GM12864 (cell line): Measurements from ENCODE around the gene IMMP2L.

ENCODE experiments used
- DNase-seq: peaks from one replicate; pipeline ENCODE4 v3.0.0-alpha.2; 2011; ENCODE audit warnings: low read depth
- H3K4me3 ChIP-seq: 2 replicates; pipeline ENCODE4 v1.5.1; 2011; ENCODE audit warnings: mild to moderate bottlenecking, low read depth, low read length, control low read depth
- CTCF ChIP-seq: IDR thresholded peaks from 2 replicates; pipeline ENCODE4 v1.5.1; 2011; ENCODE audit warnings: low read depth, mild to moderate bottlenecking, moderate library complexity, low read length, control low read depth, inconsistent platforms; ENCODE audit errors: missing control alignments

The IMMP2L gene

GRCh38 chr7:111224354-111225231 is 337.7 kb downstream of the IMMP2L start:
- TF ChIP-seq CTCF: no peak
- H3K4me3 ChIP-seq: no peak overlapping the region
- DNase-seq: no peak

DNA sequence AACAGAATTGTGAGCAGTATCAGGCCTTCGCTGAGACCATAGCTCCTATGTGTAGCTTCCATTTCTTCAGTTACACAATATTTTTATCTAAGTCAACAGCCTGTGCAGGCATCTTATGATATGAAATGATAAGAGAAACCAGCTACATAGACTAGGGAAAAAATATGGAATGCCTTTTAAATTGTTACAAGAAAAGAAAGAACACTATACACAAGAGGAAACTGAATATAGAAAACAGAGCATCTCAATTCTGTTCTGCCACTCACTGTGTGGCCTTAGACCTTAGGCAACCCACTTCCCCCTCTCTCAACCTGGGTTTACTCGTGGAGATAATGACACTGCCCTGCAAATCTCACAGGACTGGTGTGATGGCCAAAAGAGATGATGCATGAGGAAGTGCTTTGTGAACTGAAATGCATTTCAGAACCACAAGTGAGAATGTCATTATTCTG is 338.5 kb downstream of the IMMP2L start:
- TF ChIP-seq CTCF: no peak
- no peak for DNase-seq
- H3K4me3 ChIP-seq: no peak overlapping the region

GRCh38 chr7:111215550-111215949 is 346.7 kb downstream of the IMMP2L start:
- no peak overlapping the region for H3K4me3 ChIP-seq
- TF ChIP-seq CTCF: no peak
- DNase-seq: no peak

DNA sequence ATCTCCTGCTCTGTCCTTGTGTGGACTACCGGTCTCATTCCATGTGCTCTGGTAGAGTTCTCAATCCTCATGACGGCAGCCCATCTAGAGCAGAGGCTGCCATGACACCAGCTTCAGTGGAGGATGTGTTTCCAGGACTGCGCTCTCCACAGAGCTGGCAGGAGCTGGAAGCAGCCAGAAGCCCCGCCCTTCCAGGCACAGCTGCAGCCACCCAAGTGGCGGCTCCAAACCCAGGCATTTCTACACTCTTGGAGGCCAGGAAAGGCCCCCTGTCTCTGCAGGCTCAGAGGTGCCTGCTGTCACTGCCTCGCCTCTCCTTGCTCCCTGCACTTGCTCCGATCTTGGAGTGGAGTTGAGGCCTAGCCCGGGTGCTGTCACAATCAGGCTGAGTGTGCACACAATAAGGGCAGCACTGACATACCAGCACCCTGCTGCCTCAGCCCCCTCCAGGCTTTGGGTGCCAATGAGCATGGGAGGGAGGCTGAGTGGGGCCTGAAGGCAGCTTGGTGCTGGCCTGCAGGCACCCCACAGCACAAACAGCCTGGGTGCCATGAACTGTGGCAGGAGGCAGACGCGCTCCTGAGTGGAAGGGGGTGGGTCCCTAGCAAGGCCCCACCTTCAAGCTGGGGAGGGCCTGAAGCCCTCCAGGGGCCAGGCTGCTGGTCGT is 349.3 kb downstream of the IMMP2L start:
- H3K4me3 ChIP-seq: no peak overlapping the region
- no peak for TF ChIP-seq CTCF

DNA sequence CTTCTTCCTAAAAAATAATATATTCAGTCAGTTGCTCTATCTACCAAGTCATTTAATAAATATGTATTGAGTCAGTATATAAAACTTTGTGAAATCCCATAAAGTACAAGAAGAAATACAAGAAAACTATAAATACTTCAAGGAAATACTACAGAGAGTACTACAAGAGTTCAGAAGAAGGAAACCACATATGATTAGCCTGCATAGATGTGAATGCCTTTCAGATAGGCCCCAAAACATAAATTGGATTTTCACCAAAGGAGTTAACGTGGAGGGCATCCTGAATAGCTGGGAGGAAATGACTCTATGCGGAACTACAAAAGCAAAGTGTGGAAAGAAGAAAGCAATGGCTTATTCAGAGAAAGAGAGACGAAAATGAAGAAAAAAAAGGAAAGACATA is 351.3 kb downstream of the IMMP2L start:
- no peak for TF ChIP-seq CTCF
- no peak for DNase-seq
- no peak overlapping the region for H3K4me3 ChIP-seq

More for the DNA sequence above, 349.3 kb downstream of the IMMP2L start:
- DNase-seq: no peak

- DNase-seq: no peak
- H3K4me3 ChIP-seq: no peak overlapping the region
- TF ChIP-seq CTCF: no peak
These were observed 352.2 kb downstream of the IMMP2L start for GRCh38 chr7:111210043-111210442.
